ENCODE data around the gene ASTN2.

DNA sequence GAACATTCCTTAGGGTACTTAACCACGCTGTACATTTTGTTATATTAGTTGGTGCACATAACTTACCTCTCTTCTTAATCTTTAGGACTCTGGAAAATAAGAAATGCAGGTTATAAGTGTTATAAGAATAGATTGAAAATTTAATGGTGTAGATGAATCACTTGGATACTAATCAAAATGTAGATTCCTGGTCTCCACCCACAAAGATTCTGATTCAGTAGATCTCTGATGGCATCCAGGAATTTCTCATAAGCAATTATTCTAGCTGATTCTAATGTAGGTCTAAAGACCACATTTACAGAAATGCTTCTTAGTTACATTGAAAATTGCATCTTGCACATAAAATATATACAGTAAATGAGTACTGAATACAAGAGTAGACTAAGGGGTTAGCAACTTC, 38.9 kb upstream of the ASTN2 start:
- TF ChIP-seq EHMT2 (IDR thresholded peaks at IDR 0.05) = no peak
- TF ChIP-seq, protein P1, sequence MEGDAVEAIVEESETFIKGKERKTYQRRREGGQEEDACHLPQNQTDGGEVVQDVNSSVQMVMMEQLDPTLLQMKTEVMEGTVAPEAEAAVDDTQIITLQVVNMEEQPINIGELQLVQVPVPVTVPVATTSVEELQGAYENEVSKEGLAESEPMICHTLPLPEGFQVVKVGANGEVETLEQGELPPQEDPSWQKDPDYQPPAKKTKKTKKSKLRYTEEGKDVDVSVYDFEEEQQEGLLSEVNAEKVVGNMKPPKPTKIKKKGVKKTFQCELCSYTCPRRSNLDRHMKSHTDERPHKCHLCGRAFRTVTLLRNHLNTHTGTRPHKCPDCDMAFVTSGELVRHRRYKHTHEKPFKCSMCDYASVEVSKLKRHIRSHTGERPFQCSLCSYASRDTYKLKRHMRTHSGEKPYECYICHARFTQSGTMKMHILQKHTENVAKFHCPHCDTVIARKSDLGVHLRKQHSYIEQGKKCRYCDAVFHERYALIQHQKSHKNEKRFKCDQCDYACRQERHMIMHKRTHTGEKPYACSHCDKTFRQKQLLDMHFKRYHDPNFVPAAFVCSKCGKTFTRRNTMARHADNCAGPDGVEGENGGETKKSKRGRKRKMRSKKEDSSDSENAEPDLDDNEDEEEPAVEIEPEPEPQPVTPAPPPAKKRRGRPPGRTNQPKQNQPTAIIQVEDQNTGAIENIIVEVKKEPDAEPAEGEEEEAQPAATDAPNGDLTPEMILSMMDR (IDR thresholded peaks at IDR 0.05 in 2 of 3, conservative IDR thresholded peaks at IDR 0.05 in 1 of 3; ENCODE audit: insufficient read depth in 2 of 3, low read depth in 1 of 3, low read length in 3 of 3) = no peak
- no peak for TF ChIP-seq FOXM1 (IDR thresholded peaks at IDR 0.05; ENCODE audit: low read depth)
- TF ChIP-seq FOXM1 (CRISPR knock-in tag; IDR thresholded peaks at IDR 0.05; ENCODE audit: low read depth) = no peak
- no peak for TF ChIP-seq ZNF140 (CRISPR knock-in tag; IDR thresholded peaks at IDR 0.05)
- TF ChIP-seq, protein P2, sequence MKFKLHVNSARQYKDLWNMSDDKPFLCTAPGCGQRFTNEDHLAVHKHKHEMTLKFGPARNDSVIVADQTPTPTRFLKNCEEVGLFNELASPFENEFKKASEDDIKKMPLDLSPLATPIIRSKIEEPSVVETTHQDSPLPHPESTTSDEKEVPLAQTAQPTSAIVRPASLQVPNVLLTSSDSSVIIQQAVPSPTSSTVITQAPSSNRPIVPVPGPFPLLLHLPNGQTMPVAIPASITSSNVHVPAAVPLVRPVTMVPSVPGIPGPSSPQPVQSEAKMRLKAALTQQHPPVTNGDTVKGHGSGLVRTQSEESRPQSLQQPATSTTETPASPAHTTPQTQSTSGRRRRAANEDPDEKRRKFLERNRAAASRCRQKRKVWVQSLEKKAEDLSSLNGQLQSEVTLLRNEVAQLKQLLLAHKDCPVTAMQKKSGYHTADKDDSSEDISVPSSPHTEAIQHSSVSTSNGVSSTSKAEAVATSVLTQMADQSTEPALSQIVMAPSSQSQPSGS (CRISPR knock-in tag; IDR thresholded peaks at IDR 0.05) = no peak
- TF ChIP-seq NFYB (IDR thresholded peaks at IDR 0.05; ENCODE audit: extremely low read depth, insufficient read length) = no peak
- TF ChIP-seq FOXK1 (CRISPR knock-in tag; IDR thresholded peaks at IDR 0.05; ENCODE audit: borderline replicate concordance) = no peak
- TF ChIP-seq POLR2A (conservative IDR thresholded peaks at IDR 0.05) = no peak
- TF ChIP-seq, protein P3, sequence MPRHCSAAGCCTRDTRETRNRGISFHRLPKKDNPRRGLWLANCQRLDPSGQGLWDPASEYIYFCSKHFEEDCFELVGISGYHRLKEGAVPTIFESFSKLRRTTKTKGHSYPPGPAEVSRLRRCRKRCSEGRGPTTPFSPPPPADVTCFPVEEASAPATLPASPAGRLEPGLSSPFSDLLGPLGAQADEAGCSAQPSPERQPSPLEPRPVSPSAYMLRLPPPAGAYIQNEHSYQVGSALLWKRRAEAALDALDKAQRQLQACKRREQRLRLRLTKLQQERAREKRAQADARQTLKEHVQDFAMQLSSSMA (CRISPR knock-in tag; IDR thresholded peaks at IDR 0.05) = no peak
- TF ChIP-seq DPF2 (IDR thresholded peaks at IDR 0.05) = no peak
- TF ChIP-seq RAD21 (CRISPR knock-in tag; conservative IDR thresholded peaks at IDR 0.05 in 1 of 2, IDR thresholded peaks at IDR 0.05 in 1 of 2) = no peak
- TF ChIP-seq SMAD3 (CRISPR knock-in tag; conservative IDR thresholded peaks at IDR 0.05) = no peak
- TF ChIP-seq TRIM24 (IDR thresholded peaks at IDR 0.05) = no peak

All from K562 (cell line).